Myocyte (in vitro differentiated cells): ENCODE measurements around the gene HSF2BP. TPM values are rescaled to one million over a fixed set of nuclear protein-coding genes. Genes with fewer than 3 reads are reported as not detected.
"Not testable (repeated sequence)": the region's sequence is repeated elsewhere in the genome, so short reads cannot be mapped to it uniquely, and the experiment has no call there.

ENCODE experiments used
- DNase-seq: peaks from one replicate; pipeline ENCODE4 v3.0.0-alpha.2; 2012; ENCODE audit warnings: low read depth
- total RNA-seq: library from RNA; depleted of rRNA; stranded (reverse); fragments of >200 nt; gene quantifications from 2 replicates; pipeline ENCODE4 v1.2.3, GENCODE V29; 2014

The HSF2BP gene
- total RNA-seq, 1 donor from 2014 or later: 2.3 TPM

DNA sequence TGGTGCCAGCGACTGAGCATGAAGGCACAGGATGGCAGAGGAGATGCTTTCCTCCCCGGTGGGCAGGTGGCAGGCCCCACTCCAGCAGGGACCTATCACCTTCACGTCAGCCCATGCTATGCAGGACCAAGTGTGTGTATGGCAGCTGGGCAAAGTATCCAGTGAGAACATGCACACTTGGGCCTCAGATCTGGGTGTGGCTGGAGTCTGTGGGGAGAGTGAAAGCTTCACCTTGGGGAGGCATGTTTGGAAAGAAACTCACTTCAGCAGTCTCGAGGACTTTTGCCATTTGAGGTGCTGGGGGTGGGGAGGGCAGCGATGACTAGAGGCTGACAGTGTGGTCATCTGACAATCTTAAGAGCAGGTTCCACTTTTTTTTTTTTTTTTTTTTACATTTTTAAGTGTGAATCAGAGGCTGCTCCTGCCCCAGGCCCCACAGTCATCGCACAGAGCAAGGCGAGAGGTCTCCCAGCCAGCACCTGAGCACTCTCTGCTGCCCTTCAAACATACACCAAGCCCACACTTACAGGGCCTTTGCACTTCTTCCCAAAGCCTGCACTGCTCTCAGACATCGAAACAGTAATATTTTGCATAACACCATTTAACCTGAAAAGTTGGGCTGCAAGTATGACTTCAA lies 136.7 kb downstream of the HSF2BP start:
- not testable (repeated sequence) for DNase-seq

DNA sequence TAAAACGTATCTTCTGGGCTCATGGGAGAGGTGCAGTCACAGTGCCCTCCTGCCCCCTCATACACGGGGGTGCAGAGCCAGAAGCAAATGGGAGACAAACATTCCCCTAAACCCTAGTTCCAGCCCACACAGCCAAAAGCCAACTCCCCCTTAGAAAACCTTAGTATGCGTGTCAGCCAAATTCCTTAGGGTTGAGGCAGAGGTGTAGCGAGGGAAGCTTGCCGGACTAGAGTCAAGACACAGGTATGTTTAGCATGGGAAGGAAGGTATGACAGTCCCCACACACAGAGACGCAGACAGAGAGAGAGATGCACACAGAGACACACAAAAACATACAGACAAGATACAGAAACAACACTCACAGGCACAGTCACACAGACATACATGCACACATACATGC lies 141.6 kb downstream of the HSF2BP start:
- not testable (repeated sequence) for DNase-seq

GRCh38 chr21:43516860-43517627 lies 142.2 kb downstream of the HSF2BP start:
- DNase-seq: not testable (repeated sequence)

DNA sequence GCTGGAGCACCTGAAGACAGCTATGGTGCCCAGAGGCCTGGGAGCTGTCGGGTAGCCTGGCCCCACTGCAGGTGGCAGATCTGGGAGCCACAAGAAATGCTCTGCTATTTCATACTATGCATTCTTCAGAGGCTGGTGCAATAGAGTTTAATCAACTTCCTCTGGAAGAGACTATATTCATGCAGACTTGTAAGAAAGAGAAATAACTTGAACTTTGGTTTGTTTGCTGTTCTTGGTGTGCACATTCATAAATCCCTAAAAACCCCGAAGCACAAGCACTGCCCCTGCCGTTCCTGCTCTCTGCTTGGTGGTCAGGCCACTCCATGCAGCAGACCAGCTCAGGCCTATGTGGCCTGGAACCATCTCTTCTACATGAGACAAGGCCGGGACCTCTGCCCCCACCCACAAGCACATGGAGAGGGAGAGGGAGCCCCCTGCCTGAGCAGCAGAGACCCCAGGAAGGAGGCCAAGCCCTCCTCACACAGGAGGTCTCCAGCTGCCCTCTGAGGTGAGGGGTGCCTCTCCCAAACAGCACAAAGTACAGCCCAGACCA lies 142.9 kb downstream of the HSF2BP start:
- DNase-seq: not testable (repeated sequence)

GRCh38 chr21:43514834-43515233 lies 144.5 kb downstream of the HSF2BP start:
- DNase-seq: not testable (repeated sequence)

GRCh38 chr21:43513023-43513422 lies 146.3 kb downstream of the HSF2BP start:
- DNase-seq: not testable (repeated sequence)

GRCh38 chr21:43511209-43511608 lies 148.1 kb downstream of the HSF2BP start:
- DNase-seq: not testable (repeated sequence)

DNA sequence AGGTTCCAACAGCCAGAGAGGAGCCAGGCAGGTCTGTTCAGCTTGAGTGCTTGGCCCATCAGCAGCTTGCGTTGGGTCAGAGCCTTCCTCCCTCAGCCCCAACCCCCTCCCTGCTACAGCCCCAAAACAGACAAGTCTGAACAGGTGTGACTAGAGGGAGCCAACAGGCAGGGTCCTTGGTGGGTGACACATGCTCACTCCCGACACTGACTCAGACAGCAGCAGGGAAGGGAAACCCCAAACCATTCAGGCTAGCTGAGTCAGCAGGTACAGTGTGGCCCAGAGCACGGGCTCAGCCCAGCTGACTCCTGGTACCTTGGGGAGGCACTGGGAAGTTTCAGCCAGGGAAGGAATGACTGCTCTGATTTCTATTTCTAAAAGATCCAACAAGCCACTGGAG lies 148.6 kb downstream of the HSF2BP start:
- DNase-seq: not testable (repeated sequence)

GRCh38 chr21:43503892-43504291 lies 155.4 kb downstream of the HSF2BP start:
- not testable (repeated sequence) for DNase-seq

DNA sequence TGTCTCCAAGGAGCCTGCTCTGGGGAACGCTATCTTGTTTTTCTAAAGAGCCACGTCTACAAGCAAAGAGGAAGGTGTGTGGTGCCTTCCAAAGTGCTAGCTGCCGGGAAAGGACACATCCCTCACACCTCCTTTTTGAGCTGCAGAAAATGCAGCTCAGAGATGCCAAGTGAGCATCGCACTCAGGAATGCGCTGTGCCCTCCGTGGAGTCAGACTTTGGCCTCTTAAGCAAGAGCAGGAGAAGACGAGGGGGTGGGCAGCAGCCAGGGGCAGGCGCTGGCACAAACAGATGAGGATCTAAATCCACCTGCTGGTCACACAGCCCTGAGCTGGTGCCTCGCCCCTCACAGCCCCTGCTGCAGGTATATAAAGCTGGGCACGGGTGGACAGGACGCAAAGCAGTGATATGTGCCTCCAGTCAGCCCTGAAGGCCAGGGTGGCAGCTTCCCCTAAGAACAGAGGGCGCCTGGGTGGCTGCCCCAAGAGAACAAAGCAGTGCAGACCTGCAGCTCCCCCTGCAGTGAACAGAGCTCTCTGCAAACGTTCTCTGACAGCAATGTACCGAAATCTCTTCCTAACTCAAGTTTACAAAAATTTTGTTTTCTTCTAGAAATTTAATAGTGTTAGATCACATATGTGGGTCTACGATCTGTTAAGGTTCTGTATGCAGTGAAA lies 156.1 kb downstream of the HSF2BP start:
- not testable (repeated sequence) for DNase-seq

DNA sequence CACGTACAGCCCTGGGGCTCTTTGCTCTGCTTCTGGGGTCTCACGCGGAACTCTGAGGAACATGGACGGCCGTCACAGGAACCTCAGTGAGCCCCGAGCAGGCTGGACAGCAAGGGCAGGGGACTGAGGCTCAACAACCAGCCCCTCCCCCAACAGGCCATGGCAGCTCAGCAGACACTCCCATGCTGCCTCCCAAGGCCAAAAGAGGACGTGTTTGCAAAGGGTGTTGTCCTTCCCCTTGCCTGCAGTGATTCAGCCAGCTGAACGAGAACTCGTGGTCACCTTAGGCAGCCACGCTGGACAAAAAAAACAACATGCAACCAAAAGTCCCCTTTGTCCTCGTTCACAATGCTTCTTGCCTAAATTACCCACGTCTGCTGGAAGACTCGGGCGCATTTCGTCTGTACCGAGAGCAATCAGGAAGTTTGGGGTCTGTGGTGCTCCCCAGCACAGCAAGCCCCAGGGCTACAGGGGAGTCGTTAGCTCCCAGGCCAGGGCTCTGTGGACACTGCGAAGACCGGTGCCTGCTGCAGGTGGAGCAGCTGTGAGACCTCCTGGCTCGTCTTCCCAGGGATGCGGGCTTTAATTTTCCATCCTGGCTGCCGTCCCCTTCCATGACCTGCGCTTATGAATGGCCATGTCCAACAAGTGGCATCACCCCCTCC lies 156.7 kb downstream of the HSF2BP start:
- DNase-seq: not testable (repeated sequence)

DNA sequence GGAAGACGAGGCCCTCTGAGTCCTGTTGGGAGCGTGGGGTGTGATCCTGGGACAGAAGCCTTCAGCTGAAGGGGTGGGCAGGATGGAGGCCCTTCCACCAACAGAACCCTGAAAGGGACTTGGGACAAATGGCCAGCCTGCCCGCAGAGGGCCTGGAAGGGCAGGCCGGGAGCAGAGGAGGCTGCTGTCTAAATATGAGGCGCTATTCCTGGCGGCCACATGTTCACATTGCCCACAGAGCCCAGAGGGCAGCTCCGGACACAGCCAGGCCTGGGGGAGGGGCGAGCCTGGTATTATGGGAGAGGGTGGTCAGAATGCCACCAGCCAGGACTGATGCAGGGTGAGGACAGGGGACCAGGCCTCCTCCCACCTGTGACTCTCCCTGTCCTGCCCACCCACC lies 160.4 kb downstream of the HSF2BP start:
- not testable (repeated sequence) for DNase-seq

DNA sequence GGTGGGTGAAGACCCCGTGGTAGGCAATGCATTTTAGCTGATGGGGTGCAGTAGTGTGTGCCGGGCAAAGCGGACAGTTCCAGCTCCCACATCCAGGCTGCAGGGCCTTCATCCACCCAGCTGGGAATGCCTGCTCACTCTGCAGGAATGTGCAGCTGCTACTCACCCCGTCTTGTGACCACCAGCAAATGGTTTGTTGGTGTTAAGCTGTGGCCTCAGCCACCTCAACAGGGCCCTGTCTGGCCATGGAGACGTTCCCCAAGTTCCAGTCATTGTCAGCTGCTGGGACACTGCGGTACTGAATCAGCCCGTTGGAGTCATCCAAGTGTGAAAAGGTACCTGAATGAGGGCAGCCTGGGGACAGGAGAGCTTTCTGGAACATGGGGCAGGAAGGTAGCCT lies 161.2 kb downstream of the HSF2BP start:
- DNase-seq: not testable (repeated sequence)

DNA sequence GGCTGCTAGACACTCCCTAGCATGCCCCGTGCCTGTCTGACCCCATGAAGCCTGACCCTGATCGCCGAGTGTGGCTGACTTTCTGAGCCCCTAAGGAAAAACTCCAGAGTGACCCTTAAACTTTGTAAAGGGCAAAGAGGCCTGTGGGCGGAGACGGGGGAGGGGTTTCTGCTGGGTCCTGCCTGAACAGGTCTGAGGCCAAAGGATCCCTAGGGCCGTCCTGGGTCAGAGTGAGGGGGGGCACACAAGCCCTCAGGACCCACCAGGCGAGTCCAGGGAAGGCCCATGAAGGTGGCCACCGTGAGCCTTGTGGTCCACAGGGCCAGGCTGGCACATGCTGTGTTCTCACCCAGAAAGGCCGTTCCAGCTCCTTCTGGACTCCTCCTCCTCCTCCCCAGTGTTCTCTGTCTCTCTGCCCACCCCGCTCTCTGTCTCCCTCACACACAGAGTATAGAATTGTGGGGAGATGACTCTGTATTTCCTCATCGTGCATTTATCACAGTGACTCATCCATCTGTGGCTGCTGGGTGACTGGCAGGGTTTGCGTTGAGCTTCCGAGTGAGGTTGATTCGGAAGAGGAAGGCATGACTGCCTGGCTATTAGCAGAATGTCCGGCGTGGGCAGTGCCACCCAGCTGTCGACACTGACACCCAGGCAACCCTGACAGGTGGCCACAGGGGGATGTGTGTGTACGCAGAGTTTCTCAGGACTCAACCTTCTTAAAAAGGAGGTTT lies 164.8 kb downstream of the HSF2BP start:
- DNase-seq: not testable (repeated sequence)

DNA sequence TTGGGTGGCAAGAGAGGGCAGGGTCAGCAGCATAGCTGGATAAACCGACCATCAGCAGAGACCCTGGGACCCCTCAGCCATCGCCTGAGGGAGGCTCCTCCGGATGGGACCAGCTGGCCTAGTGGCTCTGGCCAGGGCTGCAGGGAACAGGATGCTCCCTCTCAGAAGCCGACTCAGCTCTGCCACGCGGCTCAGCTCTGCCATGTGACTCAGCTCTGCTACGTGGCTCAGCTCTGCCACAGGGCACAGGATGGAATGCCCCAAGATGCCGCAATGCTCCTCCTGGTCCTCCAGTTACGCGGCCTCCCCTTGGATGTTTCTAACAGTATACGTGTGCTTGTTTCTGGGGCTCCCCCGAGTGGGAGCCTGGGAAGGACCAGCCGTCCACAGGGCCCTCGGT lies 165.8 kb downstream of the HSF2BP start:
- not testable (repeated sequence) for DNase-seq

DNA sequence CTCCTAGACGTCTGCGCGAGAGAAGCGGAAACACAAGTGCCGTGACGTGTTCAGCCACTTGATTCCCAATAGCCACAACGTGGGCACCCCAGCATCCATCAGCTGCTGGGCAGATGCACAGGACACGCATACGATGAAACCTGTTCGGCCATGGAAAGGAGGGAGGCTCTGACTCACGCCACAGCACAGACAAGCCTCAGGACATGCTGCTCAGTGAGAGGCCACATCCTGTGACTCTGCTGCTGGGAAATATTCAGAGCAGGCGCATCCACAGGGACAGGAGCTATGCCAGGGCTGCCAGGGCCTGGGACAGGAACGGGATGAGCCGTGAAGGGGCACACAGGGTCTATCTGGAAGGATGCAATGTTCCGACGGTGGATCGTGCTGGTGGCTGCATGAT lies 171.1 kb downstream of the HSF2BP start:
- not testable (repeated sequence) for DNase-seq

- not testable (repeated sequence) for DNase-seq
Observed at GRCh38 chr21:43486051-43486450, 173.2 kb downstream of the HSF2BP start.

DNA sequence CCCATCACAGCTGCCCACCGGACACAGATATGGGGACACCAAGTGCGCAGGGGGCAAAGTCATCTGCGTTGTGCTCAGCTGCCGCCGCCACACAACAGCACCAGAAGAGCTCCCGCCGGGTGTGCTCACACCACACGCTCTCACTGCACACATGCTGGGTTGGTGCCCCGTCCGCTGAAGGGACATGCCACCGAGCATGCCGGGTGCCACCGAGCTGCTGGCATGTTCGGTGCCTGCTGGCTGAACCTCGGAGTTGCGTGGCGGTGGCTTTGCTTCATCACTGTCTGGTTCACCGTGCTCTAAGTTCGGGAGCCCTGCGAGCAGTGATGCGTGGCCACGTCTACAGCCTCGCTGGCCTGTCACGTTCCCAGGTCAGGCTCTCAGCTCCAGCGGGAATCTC lies 174.3 kb downstream of the HSF2BP start:
- not testable (repeated sequence) for DNase-seq

DNA sequence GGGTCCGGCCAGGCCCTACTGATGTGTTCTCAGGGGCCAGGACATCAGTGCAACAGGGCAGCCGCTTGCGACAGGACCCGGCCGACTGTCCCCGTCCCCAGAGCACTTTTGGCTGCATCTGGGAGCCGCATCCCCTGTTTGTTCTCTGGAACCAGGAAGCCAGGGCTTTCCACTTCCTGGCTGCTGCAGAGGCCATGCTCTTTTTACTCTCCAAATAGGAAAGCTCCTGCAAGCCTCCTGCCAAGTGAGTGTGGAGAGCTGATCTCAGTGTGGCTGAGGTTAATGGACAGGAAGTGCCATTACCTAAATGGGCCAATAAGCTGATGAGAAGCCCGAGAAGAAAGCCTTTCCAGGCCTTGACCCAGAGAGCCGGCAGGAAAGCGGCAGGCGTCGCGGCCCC lies 180.1 kb downstream of the HSF2BP start:
- not testable (repeated sequence) for DNase-seq
